ENCODE results near the gene PTGIR. TPM values are rescaled to one million over a fixed set of nuclear protein-coding genes. Genes with fewer than 3 reads are reported as not detected.

PTGIR gene
- total RNA-seq, 1 experiment from 2014 or later, result 0.24 TPM

- ATAC-seq (no peak), DNase-seq (ENCODE audit: low spot score) (peak; percentile 9)
- ChIA-PET CTCF (interaction anchor here (1.5 to 13.2 kb wide), 3 partner anchors 9 to 53 kb away, joined by 4 to 484 read pairs (median 18); partner anchors contain the start of gene DACT3), POLR2A (interaction anchor here (0.9 to 1.9 kb wide), 2 partner anchors 9 to 52 kb away, joined by 4 to 6 read pairs; partner anchors contain the start of genes CALM3 and DACT3)
- Mint-ChIP-seq H3K4me1 (peaks cover 6% of the 10 kb centered on the region), H3K4me3 (no peak overlapping the region), H3K27ac (no peak overlapping the region; the same call in 1 of the 2 replicates), H3K36me3 (peaks cover 35% of the 10 kb centered on the region), H3K9me3 (no peaks in the 10 kb centered on the region), H3K27me3 (ENCODE audit: low read depth) (no peaks in the 10 kb centered on the region; the same call in 1 of the 2 replicates)
- TF ChIP-seq ATF2 (CRISPR knock-in tag; IDR thresholded peaks at IDR 0.05; ENCODE audit: borderline replicate concordance, low read depth), result no peak
- no peak for TF ChIP-seq ZBTB21 (CRISPR knock-in tag; IDR thresholded peaks at IDR 0.05; ENCODE audit: borderline replicate concordance)
- TF ChIP-seq GTF2I (CRISPR knock-in tag; conservative IDR thresholded peaks at IDR 0.05), result no peak
- TF ChIP-seq ZNF671 (CRISPR knock-in tag; IDR thresholded peaks at IDR 0.05), result no peak
- TF ChIP-seq EMX1 (CRISPR knock-in tag; IDR thresholded peaks at IDR 0.05), result no peak
- TF ChIP-seq, protein P1, sequence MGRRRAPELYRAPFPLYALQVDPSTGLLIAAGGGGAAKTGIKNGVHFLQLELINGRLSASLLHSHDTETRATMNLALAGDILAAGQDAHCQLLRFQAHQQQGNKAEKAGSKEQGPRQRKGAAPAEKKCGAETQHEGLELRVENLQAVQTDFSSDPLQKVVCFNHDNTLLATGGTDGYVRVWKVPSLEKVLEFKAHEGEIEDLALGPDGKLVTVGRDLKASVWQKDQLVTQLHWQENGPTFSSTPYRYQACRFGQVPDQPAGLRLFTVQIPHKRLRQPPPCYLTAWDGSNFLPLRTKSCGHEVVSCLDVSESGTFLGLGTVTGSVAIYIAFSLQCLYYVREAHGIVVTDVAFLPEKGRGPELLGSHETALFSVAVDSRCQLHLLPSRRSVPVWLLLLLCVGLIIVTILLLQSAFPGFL (CRISPR knock-in tag; IDR thresholded peaks at IDR 0.05; ENCODE audit: borderline replicate concordance), result no peak
- TF ChIP-seq JUN (CRISPR knock-in tag; IDR thresholded peaks at IDR 0.05), result no peak
- no peak for TF ChIP-seq SMAD4 (CRISPR knock-in tag; IDR thresholded peaks at IDR 0.05)
These were observed 15.1 kb downstream of the PTGIR start for GRCh38 chr19:46609511-46610412.

GRCh38 chr19:46608581-46609345 lies 16.1 kb downstream of the PTGIR start:
- ATAC-seq (no peak), DNase-seq (ENCODE audit: low spot score) (peak; percentile 4)
- Mint-ChIP-seq H3K27me3 (ENCODE audit: low read depth) (no peaks in the 10 kb centered on the region; the same call in 1 of the 2 replicates), H3K4me3 (no peak overlapping the region), H3K27ac (no peak overlapping the region), H3K4me1 (peaks cover 5% of the 10 kb centered on the region), H3K9me3 (no peaks in the 10 kb centered on the region), H3K36me3 (peaks cover 35% of the 10 kb centered on the region)
- POLR2A ChIA-PET, result interaction anchor here (0.9 kb wide), 1 partner anchor 52 kb away, joined by 3 read pairs; the partner anchor contains the start of gene DACT3
- CTCF ChIA-PET, result interaction anchor here (4.9 kb wide), 1 partner anchor 9 kb away, joined by 26 read pairs; no protein-coding TSS in a partner anchor
- TF ChIP-seq GRHL2 (CRISPR knock-in tag; IDR thresholded peaks at IDR 0.05; ENCODE audit: insufficient replicate concordance, severe bottlenecking) (no peak), ZNF671 (CRISPR knock-in tag; IDR thresholded peaks at IDR 0.05) (no peak), ATF2 (CRISPR knock-in tag; IDR thresholded peaks at IDR 0.05; ENCODE audit: borderline replicate concordance, low read depth) (no peak), TEAD1 (CRISPR knock-in tag; IDR thresholded peaks at IDR 0.05) (no peak), CTCF (IDR thresholded peaks at IDR 0.05) (no peak), USF2 (CRISPR knock-in tag; IDR thresholded peaks at IDR 0.05) (no peak), FOXK1 (CRISPR knock-in tag; IDR thresholded peaks at IDR 0.05) (no peak), ATF6 (CRISPR knock-in tag; IDR thresholded peaks at IDR 0.05) (no peak), KAT7 (CRISPR knock-in tag; IDR thresholded peaks at IDR 0.05; ENCODE audit: borderline replicate concordance) (no peak), OVOL2 (CRISPR knock-in tag; IDR thresholded peaks at IDR 0.05; ENCODE audit: borderline replicate concordance) (no peak), TCF7 (CRISPR knock-in tag; IDR thresholded peaks at IDR 0.05; ENCODE audit: low read depth) (no peak), ZBTB43 (CRISPR knock-in tag; IDR thresholded peaks at IDR 0.05) (no peak)
- TF ChIP-seq, protein P2, sequence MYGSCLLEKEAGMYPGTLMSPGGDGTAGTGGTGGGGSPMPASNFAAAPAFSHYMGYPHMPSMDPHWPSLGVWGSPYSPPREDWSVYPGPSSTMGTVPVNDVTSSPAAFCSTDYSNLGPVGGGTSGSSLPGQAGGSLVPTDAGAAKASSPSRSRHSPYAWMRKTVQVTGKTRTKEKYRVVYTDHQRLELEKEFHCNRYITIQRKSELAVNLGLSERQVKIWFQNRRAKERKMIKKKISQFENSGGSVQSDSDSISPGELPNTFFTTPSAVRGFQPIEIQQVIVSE (CRISPR knock-in tag; IDR thresholded peaks at IDR 0.05; ENCODE audit: borderline replicate concordance), result no peak
